GM21529 (cell line): ENCODE data around the gene EXOC3L2.
"Not testable (repeated sequence)": the region's sequence is repeated elsewhere in the genome, so short reads cannot be mapped to it uniquely, and the experiment has no call there.

Experiments
- ATAC-seq: cut with Tn5 transposase; IDR thresholded peaks from one replicate; pipeline ENCODE4 v1.9.1; 2021; ENCODE audit not compliant: unreplicated experiment

Gene EXOC3L2

DNA sequence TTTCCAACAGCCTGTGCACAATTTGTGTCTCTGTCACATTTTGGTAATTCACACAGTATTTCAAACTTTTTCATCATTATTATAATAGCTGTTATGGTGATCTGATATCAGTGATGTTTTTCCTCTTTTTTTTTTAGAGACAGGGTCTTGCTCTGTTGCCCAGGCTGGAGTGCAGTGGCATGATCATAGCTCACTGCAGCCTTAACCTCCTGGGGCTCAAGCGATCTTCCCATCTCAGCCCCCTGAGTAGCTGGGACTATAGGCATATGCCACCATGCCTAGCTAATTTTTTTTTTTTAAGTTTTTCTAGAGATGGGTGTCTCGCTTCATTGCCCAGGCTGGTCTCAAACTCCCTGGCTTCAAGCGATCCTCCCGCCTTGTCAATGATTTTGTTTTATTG lies 11.6 kb upstream of the EXOC3L2 start:
- ATAC-seq, result no peak

GRCh38 chr19:45255611-45256157 lies 10.5 kb upstream of the EXOC3L2 start:
- no peak for ATAC-seq

DNA sequence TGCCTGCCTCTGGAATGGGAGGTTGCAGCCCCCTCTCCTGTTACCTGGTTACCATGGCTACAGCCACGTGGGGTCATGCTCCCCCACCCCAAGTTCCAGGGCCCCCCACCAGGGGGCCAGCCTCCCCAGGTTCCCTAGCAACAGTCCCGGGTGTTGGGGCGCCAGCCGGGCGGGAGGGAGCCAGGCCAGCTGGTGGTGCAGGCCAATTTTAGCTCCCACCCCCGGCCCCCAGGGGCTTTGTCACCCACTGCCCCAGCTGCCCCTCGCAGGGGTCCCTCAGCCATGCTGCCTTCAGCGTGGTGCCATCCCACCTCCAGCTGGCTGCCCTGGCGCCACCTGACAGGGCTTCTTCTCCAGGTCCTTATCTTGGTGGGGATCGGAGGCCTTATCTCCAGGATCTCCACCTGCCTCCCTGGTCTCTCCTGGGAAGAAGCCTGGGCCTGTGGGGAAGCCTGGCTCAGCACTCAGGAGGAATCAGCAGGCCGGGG lies 8.9 kb upstream of the EXOC3L2 start:
- no peak for ATAC-seq

DNA sequence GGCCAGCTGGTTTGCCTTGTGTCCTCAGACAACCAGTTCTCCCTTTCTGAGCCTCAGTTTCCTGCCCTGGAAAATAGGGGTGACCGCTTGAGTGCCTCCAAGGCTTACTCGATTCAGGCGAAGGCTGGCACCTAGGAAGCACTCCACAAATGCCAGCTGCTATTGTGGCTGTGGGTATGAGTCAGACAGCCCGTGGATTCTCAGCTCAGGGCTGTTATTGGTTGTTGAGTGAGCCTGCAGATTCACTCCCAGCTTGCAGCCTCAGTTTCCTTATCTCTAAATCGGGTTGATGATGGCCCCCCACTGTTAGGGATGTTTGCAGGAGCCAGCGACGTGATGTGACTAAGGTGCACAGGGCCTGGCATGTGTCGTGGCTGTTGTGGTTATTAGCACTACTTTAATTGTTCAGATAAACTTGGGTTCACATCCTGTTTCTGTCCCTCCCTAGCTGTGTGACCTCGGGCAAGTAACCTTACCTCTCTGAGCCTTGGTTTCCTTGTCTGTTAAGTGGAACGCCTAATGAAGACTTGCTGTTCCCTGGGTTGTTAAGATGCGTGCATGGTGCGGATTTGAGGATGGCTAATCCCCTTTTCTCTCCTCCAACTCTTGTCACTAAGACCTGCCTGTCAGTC lies 8.3 kb upstream of the EXOC3L2 start:
- no peak for ATAC-seq

DNA sequence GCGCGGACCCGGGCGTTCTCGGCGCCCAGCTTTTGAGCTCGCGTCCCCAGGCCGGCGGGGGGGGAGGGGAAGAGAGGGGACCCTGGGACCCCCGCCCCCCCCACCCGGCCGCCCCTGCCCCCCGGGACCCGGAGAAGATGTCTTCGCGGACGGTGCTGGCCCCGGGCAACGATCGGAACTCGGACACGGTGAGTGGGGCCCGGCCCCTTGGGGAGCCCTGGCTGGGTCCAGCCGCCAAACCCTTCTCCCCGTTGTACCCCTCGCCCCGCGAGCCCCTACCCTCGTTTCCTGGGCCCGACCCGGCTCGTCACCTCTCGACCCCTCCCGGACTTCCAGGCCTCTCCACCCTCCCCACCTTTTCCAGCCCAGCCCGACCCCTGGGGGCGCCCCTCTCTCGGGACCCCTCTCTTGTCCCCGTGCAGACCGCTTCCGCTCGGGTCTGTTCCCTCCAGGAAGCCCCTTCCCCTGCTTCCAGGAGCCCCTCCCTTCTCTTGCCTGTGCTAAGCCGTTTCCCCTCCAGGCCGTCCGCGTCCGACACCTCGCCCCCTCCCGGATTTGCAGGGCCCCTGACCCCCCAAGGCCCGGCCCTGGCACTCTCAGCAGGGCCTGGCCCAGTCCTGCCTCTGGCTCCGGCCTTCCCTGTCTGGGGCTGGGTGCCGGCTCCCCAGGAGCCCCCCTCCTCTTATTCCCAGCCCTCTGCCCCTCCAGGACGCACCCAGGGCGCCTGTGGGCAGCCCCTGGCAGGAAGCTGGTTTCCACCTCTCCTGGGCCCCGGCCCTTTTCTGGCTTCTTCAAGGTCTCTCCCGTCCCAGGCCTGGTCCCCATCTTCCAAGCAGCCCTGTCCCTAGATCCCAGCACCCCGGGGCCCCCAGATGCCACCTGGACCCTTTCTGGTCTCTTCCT lies 6.5 kb upstream of the EXOC3L2 start:
- no peak for ATAC-seq

DNA sequence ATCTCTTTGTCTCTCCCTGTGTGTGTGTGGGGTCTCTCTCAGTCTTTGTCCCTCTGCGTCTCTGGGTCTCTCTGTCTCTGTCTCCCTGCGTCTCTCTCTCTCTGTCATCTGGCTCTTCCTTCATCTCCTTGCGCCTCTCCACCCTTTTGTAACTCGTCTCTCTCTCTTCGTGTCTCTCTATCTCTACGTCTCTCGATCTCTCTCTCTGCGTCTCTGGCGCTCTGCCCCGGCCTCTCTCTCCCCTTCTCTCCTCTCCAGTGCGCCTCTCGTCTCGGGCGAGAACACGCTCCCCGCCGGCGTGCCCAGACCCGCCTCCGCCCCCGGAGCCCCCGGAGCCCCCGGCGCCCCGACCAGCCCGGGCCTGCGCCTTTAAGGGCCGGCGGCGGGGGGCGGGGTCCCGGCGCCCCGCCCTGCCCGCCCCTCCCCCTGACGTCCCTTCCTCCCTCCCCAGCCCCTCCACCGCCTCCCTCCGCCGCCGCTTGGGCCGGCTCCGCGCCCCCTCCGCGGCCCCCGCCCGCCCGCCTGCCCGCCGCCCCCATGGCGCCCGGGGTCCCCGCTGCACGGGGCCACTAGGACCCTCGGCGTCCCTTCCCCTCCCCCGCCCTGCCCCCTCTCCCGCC lies 5.7 kb upstream of the EXOC3L2 start, which contains the start of gene MARK4:
Gene MARK4 (plus strand): TSS at position 440 of the 620 bp plus-strand sequence. CDS start 318 bp downstream, outside the sequence.
- no peak for ATAC-seq

GRCh38 chr19:45250216-45250831 lies 5.1 kb upstream of the EXOC3L2 start:
- no peak for ATAC-seq

GRCh38 chr19:45249261-45250033 lies 4.2 kb upstream of the EXOC3L2 start:
- no peak for ATAC-seq

GRCh38 chr19:45247136-45247535 lies 1.9 kb upstream of the EXOC3L2 start:
- no peak for ATAC-seq

- ATAC-seq, result no peak
These were observed 619 bp upstream of the EXOC3L2 start for GRCh38 chr19:45245826-45246225.

GRCh38 chr19:45244133-45244794 lies 943 bp downstream of the EXOC3L2 start:
- ATAC-seq, result no peak

- no peak for ATAC-seq
These were observed 2.0 kb downstream of the EXOC3L2 start for GRCh38 chr19:45243144-45243732.

- ATAC-seq, result no peak
These were observed 6.7 kb downstream of the EXOC3L2 start for GRCh38 chr19:45238556-45238955.

DNA sequence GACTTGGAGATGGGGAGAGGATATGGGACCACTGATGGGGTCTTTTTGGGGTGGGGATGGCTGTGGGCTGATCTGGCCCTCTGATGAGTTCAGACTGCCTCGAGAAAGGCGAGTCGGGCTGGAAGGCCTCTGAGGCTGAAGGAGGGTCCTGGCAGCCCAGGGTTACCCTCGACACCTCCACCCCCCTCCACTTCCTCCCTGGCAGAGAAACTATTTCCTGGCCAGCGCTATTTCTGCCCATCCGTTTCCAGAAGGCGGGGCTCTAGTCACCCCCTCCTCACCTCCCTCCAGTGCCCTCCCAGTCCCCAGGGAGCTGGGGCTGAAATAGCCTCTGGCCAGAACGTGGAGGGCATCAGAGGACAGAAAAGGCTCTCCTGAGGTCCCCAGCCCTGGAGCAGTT lies 9.7 kb downstream of the EXOC3L2 start:
- ATAC-seq, result no peak

DNA sequence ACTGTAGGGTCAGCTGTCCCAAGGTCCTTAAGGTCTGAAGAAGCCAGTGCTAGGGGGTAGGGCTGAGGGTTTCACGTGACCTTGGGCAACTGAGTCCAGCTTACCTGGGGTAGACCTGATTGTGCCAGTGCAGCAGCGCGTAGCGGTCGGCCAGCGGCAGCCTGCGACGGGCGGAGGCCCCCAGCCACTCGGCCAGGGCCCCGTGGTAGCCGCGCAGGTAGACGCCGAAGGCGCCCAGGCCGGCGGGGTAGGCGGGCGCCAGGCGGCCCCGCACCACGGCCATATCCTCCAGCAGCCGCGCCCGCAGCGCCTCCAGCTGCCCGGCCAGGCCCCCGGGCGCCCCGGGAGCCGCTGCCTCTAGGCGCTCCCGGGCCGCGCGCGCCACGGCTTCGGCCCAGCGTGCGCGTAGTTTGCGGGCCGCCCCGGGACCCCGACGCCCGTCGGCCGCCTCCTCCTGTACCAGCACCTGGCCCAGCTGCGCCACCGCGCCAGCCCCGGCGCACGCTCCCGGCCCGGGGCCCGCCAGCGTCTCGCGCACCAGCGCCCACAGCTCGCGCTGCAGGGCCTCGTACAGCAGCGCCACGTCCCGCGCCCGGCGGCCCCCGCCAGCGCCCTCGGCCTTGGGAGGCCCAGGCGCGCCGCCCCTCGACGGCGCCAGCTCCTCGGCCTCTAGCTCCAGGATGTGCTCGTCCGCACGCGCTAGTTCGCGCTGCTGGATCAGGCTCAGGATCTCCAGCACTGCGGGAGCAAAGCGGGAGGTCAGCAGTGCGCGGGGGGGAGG lies 10.9 kb downstream of the EXOC3L2 start:
- ATAC-seq, result no peak

DNA sequence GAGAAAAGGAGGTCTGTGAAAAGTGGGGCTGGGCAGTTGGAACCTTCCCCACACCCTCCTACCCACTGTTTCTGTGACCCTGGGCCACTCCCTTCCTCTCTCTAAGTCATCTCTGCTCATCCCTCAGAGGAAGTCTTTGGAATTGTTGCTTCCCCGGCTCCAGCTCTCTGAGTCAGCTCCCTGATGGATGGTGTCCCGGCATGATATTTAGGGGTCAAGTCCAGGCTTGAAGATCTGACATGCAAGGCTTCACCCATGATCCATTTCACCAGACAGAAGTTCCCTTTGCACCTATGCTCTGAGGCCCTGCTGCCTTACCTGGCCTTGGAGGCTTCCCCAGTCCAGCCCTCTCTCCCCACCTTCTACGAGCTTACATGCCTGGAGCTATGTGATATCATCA lies 13.3 kb downstream of the EXOC3L2 start:
- ATAC-seq, result no peak

- ATAC-seq, result not testable (repeated sequence)
These were observed 16.2 kb downstream of the EXOC3L2 start for GRCh38 chr19:45229056-45229455.

DNA sequence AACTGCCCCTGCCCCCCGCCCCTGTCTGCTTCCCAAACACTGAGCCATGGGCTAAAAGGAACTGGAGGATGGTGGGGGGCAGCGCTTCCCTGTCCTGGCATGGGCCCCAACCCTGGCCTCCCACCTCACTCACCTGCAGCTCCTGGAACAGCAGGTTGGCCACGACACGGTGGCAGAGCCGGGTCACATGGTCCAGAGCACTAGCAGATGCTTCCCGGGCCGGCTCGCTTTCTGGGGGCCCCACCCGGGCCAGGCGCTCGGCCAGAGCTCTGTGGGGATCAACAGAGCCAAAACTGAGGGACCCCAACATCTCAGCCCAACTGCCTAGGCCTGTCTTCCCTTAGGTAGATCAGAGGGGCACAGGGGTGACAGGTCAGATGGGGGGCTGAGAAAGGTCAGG lies 20.6 kb downstream of the EXOC3L2 start:
- ATAC-seq, result no peak
